IMR-90 (cell line): ENCODE results near the gene SLC39A8.

Experiments used
- CHD1 ChIP-seq: IDR thresholded peaks from 2 replicates; pipeline ENCODE4 v1.6.1; 2012; ENCODE audit warnings: low read depth, low read length, improper control_type of control experiment
- CTCF ChIP-seq: conservative IDR thresholded peaks from 2 replicates; pipeline ENCODE4 v1.5.1; 2012; ENCODE audit warnings: mild to moderate bottlenecking, low read depth, low read length, improper control_type of control experiment
- MAFK ChIP-seq: IDR thresholded peaks from 2 replicates; pipeline ENCODE4 v1.6.1; 2012; ENCODE audit warnings: low read depth, low read length, improper control_type of control experiment
- POLR2A ChIP-seq: IDR thresholded peaks from 2 replicates; pipeline ENCODE4 v1.6.1; 2012; ENCODE audit warnings: mild to moderate bottlenecking, low read depth, low read length
- SMC3 ChIP-seq: fragments of 150-350 bp; IDR thresholded peaks from 2 replicates; pipeline ENCODE4 v1.6.1; 2016; ENCODE audit warnings: low read depth, mild to moderate bottlenecking, antibody characterized with exemption, low read length, moderate library complexity

GRCh38 chr4:102386966-102387365 is 41.7 kb upstream of the SLC39A8 start:
- TF ChIP-seq MAFK (no peak), CTCF (no peak), CHD1 (no peak), POLR2A (no peak), SMC3 (no peak)
